GM19023 (cell line): ENCODE data around the gene SPNS3.

Experiments
- ATAC-seq: cut with Tn5 transposase; IDR thresholded peaks from one replicate; pipeline ENCODE4 v1.9.1; 2021; ENCODE audit warnings: mild to moderate bottlenecking, moderate library complexity; ENCODE audit not compliant: unreplicated experiment

Gene SPNS3

DNA sequence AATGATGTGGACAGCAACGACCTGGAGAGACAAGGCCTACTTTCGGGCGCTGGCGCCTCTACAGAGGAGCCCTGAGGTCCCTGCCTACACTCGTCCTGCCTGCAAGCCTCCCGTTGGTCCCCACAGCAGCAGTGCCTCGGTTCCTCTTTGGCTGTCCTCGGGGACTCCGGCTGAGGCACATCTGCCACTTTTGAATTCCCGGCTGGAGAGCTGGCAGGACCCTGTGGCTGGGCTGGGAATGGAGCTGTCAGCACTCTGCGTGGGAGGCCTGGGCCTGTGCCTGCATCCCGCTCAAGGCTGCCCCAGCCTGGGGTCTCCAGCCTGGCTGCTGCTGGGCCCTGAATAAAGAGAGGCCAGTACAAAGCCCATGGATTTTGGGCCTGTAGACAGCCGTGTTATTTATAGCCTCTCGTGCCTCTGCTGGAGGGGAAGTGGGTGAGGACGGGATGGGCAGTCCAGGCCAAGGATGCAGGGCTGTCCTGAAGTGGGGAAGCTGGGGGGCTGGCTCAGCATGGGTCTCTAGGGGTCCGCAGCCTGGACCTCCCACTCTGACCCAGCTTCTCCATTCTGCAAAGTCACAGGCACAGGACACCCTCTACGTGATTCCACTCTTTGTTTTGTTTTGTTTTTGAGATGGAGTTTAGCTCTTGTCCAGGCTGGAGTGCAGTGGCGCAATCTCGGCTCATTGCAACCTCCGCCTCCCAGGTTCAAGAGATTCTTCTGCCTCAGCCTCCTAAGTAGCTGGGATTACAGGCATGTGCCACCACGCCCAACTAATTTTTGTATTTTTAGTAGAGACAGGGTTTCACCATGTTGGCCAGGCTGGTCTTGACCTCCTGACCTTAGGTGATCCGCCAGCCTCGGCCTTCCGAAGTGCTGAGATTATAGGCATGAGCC, 54.3 kb downstream of the SPNS3 start:
- ATAC-seq, result no peak

DNA sequence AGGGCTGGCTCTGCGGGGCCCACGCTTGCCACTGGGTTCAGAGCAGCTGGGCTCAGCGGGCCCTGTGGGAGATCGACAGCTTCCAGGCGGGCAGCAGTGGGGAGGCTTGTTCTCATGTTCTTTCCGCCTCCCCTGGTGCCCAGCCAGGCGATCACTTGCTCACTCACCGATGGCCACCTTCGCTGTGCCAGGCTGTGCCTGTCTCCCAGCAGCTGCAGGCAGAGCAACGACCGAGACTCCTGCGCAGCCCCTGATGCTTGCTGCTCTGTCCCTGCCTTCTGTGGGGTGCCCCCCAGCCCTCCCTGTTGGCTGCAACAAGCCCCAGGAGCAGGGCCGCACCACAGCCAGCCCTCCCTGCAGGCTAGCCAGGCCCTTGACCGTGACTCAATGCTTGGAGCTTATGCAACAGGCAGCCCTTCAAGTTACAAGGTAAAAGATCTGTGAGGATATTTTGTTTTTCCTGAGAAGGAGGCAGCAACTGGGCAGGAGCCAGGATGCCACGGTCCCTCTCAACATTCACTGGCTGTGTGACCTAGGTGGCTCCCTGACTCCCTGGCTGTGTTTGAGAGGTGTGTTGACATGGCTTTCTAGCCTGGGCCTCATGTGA, 55.4 kb downstream of the SPNS3 start:
- no peak for ATAC-seq

- ATAC-seq, result no peak
Observed at GRCh38 chr17:4490109-4490591, 56.4 kb downstream of the SPNS3 start.

DNA sequence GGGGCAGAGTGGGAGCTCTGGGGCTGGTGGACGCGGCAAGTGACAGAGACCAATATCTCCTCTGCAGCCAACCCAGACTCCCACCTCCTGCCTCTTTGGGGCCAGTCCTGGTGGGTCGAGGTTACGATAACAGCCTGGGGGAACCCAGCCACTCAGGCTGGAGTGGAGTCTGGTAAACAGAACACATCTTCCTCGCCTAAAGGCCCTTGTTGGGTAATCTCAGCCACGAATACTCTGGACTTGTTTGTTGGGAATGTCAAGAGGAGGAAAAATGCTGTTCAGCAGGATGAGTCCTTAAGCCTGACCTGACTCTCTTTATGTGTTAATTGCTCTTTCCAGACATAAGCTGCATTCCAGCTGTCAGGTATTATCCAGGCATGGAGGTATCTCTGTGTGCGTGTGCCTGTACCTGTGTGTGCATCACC, 56.9 kb downstream of the SPNS3 start:
- ATAC-seq, result no peak

DNA sequence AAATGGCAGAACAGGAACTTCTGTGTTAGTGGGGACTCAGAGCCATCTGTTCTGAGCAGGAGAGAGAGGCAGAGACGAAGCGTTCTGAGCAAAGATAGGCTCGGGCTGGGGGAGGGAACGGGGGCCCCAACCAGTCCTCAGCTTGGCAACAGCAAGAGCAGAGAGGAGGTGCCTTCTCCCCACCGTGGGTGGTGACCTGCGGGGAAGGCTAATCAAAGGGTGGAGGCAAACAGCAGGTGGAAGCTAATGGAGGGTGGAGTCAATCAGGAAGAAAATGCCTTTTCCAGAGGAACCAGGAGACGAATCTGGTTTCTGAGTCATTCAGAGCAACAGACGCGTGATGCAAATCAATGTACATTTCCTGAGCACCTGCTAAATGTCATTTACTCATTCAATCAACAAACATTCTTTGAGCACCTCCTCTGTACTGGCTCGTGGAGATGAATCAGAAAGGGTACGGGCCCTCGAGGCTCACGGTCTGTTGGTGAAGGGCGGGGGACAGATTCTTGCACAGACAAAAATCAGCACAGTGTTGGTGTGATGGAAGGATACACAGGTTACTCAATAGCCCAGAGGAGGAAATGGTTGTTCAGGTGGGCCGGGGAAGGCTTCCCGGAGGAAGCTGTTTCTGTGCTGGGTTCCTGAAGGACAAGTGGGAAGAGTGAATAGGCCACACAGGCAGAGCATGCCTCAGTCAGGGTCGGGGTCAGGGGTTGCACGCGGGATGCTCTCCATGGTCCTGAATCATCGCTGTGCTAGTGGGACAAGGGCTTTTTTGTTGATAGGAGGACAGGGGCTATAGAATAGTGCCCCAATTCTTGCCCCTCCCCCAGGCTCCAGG, 59.2 kb downstream of the SPNS3 start:
- no peak for ATAC-seq

GRCh38 chr17:4497101-4497824, 63.5 kb downstream of the SPNS3 start:
- no peak for ATAC-seq

GRCh38 chr17:4498461-4499397, 65.0 kb downstream of the SPNS3 start, which contains the start of gene SPNS2:
TSS of gene SPNS2 (plus strand) at chr17:4498881. CDS start at chr17:4499048, 167 bp downstream.
- peak; percentile 76 for ATAC-seq

- ATAC-seq, result no peak
Observed at GRCh38 chr17:4499431-4500190, 65.9 kb downstream of the SPNS3 start.

GRCh38 chr17:4500191-4500571, 66.4 kb downstream of the SPNS3 start:
- ATAC-seq, result no peak

- ATAC-seq, result no peak
Observed at GRCh38 chr17:4501295-4501949, 67.7 kb downstream of the SPNS3 start.

GRCh38 chr17:4502466-4503154, 68.9 kb downstream of the SPNS3 start:
- ATAC-seq, result no peak

DNA sequence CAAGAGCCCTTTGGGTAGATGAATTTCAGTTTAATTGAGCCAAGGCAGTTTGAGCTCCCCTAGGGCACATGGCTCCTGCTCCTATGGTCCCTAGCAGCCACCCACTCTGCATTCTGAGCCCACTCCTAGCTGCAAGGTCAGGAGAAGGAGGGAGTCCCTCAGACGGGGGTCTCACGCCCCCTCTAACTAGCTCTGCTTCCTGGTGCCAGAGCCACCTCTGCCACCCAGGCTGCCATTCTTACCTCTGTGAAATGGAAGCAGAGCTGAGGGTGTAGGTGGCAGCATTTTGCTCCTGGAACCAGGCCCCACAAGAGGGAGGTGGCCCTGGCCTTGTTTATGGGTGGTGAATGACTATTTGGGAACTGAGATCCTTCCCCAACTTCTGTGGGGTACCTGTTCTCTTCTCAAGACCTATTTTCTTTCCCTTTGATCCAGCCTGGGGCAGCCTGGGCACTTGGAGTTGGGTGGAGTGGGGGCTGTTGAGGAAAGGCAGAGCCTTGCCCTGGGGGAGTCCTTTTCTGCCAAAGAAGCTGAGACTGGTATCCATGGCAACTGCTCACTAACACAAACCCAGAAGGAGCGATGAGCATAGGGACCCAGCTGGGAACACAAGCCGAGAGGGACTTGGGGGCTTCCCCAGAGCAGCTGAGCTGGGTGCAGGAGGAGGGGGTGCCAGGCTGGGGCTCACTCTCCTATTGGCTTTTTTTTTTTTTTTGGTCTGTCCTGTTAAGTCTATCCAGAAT, 69.7 kb downstream of the SPNS3 start:
- ATAC-seq, result no peak

DNA sequence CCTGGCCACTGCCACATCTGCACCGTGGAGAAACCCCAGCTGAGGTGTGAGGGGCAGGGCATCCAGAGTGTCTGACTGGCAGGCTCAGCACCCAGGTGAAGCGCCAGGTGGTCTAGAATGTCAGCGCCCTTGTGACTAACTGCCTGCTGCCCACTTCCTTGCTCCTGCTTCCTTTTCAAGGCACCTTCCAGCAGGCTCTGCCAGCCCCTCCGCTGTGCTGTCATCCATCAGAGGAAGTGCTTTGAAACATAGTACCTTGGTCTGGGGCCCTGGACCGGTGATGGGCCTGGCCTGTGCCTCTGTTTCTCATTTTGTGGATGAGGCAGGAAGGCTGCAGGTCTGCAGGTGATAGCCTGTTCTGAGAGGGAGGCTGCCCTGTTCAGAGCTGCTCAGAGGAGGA, 70.4 kb downstream of the SPNS3 start:
- no peak for ATAC-seq

- no peak for ATAC-seq
Observed at GRCh38 chr17:4505187-4505586, 71.4 kb downstream of the SPNS3 start.

DNA sequence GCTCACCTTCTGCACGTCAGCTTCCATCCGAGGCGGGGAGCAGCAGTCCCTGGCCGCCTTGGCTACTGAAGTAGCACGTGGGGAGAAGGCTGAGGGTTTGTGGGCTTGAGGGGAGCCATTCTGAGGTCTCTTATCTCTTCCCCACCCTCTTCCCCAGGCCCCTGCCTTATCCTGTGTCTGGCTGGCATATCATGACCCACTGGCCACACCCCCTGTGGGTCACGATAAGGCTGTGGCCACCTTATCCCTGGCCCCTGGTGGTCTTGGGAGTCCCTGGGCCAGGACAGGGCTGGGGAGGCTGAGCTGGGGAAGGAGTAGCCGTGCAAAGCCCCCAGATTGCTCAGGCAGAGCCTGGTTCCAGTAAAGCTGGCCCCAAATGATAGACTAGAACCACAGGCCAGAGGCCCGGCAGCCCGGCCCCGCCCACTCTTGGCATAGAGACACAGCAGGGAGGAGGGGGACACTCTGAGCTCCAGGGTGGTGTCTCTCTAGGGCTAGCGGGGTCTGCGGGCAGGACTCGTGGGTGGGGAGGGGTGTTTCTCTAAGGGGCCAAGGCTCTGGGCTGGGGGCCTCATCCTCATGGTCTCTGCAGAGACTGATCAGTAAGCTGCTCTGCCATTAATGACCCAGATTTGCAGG, 72.6 kb downstream of the SPNS3 start:
- ATAC-seq, result no peak

DNA sequence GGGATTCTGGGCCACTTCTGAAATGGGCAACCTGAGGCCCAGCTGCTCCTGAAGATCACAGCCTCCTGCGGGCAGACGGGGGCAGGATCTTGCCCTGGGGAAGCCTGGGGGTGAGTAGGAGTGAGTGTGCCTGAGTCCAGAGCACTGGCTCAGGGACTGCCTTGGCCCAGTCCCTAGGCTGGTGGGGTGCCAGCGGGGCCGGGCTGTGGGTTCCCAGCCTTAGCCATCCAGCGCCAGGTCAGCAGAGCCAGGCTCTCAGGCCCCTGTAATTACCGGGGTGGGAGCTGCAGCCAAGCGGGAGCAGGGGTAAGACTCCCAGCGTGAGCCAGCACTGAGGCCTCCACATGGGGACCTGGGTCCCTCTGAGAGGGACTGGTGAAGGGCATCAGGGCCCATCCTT, 73.2 kb downstream of the SPNS3 start:
- no peak for ATAC-seq
